Panc1 (cell line): ENCODE measurements around the gene FBXO22. TPM values are rescaled to one million over a fixed set of nuclear protein-coding genes. Genes with fewer than 3 reads are reported as not detected.

Experiments used
- ATAC-seq: fragments of 200-7000 bp; cut with Tn5 transposase; 2 replicates; pipeline ENCODE4 v1.9.1; 2020; ENCODE audit warnings: mild to moderate bottlenecking, moderate library complexity
- BruUV-seq: library from RNA; stranded (reverse); fragments of 400-500 nt; replicated peaks from 2 replicates; lab custom pipeline; 2021; lab: Mats Ljungman, UMichigan
- CTCF ChIA-PET: fragments of 300-600 bp; sonication (Branson Sonifier 250); formaldehyde crosslinking; loops from one replicate; lab custom pipeline; 2022; ENCODE audit warnings: antibody characterized with exemption; lab: Charles Lee
- POLR2A ChIA-PET: fragments of 300-600 bp; sonication (Branson Sonifier 250); formaldehyde crosslinking; loops from one replicate; lab custom pipeline; 2022; ENCODE audit warnings: antibody characterized with exemption; lab: Charles Lee
- DNase-seq: peaks from one replicate; pipeline ENCODE4 v3.0.0-alpha.2; 2010; ENCODE audit warnings: low read depth, low spot score
- H3K27ac ChIP-seq: 2 replicates; pipeline ENCODE4 v1.5.1; 2011; ENCODE audit warnings: mild to moderate bottlenecking, low read length, inconsistent platforms
- H3K27me3 ChIP-seq: fragments of 200-500 bp; sonication (Bioruptor generic); 2 replicates; pipeline ENCODE4 v1.6.0; 2014; ENCODE audit warnings: low read length, inconsistent platforms; ENCODE audit not compliant: control insufficient read depth, insufficient read depth
- H3K36me3 ChIP-seq: fragments of 200-500 bp; sonication (Bioruptor generic); 2 replicates; pipeline ENCODE4 v1.5.1; 2014; ENCODE audit warnings: inconsistent platforms, mild to moderate bottlenecking, low read length, moderate library complexity; ENCODE audit not compliant: control insufficient read depth, insufficient read depth
- H3K4me1 ChIP-seq: 2 replicates; pipeline ENCODE4 v1.5.1; 2011; ENCODE audit warnings: inconsistent platforms, mild to moderate bottlenecking, low read length, moderate library complexity; ENCODE audit not compliant: control insufficient read depth, insufficient read depth
- H3K4me3 ChIP-seq, 2 experiments: 2 replicates each; pipeline ENCODE4 v1.5.1; 2011 to 2012; ENCODE audit warnings: low read depth in 2 of 2, low read length in 2 of 2, mild to moderate bottlenecking in 2 of 2, inconsistent platforms in 1 of 2, moderate library complexity in 1 of 2
- H3K9me3 ChIP-seq: fragments of 200-500 bp; sonication (Bioruptor generic); 2 replicates; pipeline ENCODE4 v1.5.1; 2014; ENCODE audit warnings: low read depth, mild to moderate bottlenecking, inconsistent platforms, low read length, moderate library complexity; ENCODE audit not compliant: control insufficient read depth, insufficient read depth
- POLR2AphosphoS5 ChIP-seq: IDR thresholded peaks from 2 replicates; pipeline ENCODE4 v1.6.1; 2012; ENCODE audit warnings: mild to moderate bottlenecking, low read depth, low read length, moderate library complexity
- SIN3A ChIP-seq: IDR thresholded peaks from 2 replicates; pipeline ENCODE4 v1.6.1; 2012; ENCODE audit warnings: low read depth, mild to moderate bottlenecking, low read length, moderate library complexity, borderline replicate concordance; ENCODE audit not compliant: insufficient read depth
- TCF7L2 ChIP-seq: IDR thresholded peaks from 2 replicates; pipeline ENCODE4 v1.6.1; 2011; ENCODE audit warnings: mild to moderate bottlenecking, low read depth, low read length, inconsistent platforms
- in situ Hi-C: cut with HindIII; loops from 2 replicates; pipeline ENCODE4 v1.10.0; 2016; ENCODE audit warnings: low sequenced_read_pairs, low pct_unique_long_range_greater_than_20kb
- intact Hi-C: fragments of 100-400 bp; cut with micrococcal nuclease; formaldehyde crosslinking; loops from one replicate; pipeline ENCODE4 v1.10.0; 2022; ENCODE audit not compliant: unreplicated experiment
- total RNA-seq: library from RNA; stranded (reverse); gene quantifications from one replicate; pipeline ENCODE4 v1.2.1, GENCODE V29; 2021; ENCODE audit not compliant: unreplicated experiment
- TF ChIP-seq, protein P1 (sequence below): fragments of 450-650 bp; IDR thresholded peaks from 2 replicates; pipeline ENCODE4 v1.5.1; 2017; ENCODE audit warnings: mild to moderate bottlenecking
- TF ChIP-seq, protein P2 (sequence below), 2 experiments: IDR thresholded peaks; 2 replicates each; pipeline ENCODE4 v1.6.1; 2011 to 2012; ENCODE audit warnings: low read depth in 2 of 2, control low read depth in 1 of 2, low read length in 1 of 2, mild to moderate bottlenecking in 1 of 2, moderate library complexity in 1 of 2; ENCODE audit not compliant: insufficient read depth in 1 of 2

Gene FBXO22
- total RNA-seq, 1 experiment from 2014 or later = 65.9 TPM

DNA sequence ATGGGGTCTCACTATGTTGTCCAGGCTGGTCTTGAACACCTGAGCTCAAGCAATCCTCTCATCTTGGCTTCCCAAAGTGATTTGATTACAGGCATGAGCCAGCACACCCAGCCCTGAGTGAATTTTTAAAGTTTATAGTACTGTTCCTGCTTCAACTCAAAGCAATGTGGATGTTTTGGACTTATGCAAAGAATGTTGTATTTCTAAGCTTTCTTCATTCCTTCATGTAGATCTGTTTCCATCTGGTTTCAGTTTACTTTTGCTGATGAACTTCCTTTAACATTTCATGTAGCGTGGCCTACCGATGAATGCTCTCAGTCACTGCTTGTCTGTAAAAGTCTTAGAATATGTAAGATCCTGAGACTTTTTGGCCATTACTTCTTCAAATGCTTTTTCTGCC is 85.4 kb downstream of the FBXO22 start:
- no peak overlapping the region for H3K4me3 ChIP-seq
- no peaks in the 10 kb centered on the region for H3K36me3 ChIP-seq
- no TSS peak for BruUV-seq
- no peaks in the 10 kb centered on the region for H3K27me3 ChIP-seq
- no peaks in the 10 kb centered on the region for H3K4me1 ChIP-seq
- TF ChIP-seq, protein P1, sequence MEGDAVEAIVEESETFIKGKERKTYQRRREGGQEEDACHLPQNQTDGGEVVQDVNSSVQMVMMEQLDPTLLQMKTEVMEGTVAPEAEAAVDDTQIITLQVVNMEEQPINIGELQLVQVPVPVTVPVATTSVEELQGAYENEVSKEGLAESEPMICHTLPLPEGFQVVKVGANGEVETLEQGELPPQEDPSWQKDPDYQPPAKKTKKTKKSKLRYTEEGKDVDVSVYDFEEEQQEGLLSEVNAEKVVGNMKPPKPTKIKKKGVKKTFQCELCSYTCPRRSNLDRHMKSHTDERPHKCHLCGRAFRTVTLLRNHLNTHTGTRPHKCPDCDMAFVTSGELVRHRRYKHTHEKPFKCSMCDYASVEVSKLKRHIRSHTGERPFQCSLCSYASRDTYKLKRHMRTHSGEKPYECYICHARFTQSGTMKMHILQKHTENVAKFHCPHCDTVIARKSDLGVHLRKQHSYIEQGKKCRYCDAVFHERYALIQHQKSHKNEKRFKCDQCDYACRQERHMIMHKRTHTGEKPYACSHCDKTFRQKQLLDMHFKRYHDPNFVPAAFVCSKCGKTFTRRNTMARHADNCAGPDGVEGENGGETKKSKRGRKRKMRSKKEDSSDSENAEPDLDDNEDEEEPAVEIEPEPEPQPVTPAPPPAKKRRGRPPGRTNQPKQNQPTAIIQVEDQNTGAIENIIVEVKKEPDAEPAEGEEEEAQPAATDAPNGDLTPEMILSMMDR = no peak
- TF ChIP-seq, protein P2, sequence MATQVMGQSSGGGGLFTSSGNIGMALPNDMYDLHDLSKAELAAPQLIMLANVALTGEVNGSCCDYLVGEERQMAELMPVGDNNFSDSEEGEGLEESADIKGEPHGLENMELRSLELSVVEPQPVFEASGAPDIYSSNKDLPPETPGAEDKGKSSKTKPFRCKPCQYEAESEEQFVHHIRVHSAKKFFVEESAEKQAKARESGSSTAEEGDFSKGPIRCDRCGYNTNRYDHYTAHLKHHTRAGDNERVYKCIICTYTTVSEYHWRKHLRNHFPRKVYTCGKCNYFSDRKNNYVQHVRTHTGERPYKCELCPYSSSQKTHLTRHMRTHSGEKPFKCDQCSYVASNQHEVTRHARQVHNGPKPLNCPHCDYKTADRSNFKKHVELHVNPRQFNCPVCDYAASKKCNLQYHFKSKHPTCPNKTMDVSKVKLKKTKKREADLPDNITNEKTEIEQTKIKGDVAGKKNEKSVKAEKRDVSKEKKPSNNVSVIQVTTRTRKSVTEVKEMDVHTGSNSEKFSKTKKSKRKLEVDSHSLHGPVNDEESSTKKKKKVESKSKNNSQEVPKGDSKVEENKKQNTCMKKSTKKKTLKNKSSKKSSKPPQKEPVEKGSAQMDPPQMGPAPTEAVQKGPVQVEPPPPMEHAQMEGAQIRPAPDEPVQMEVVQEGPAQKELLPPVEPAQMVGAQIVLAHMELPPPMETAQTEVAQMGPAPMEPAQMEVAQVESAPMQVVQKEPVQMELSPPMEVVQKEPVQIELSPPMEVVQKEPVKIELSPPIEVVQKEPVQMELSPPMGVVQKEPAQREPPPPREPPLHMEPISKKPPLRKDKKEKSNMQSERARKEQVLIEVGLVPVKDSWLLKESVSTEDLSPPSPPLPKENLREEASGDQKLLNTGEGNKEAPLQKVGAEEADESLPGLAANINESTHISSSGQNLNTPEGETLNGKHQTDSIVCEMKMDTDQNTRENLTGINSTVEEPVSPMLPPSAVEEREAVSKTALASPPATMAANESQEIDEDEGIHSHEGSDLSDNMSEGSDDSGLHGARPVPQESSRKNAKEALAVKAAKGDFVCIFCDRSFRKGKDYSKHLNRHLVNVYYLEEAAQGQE (IDR thresholded peaks at IDR 0.05; ENCODE audit: insufficient read depth in 1 of 2, low read depth in 2 of 2, low read length in 1 of 2) = no peak
- TF ChIP-seq TCF7L2 = no peak
- no peak for TF ChIP-seq POLR2AphosphoS5
- no peak for TF ChIP-seq SIN3A
- intact Hi-C loops = no loop called here
- H3K9me3 ChIP-seq = no peaks in the 10 kb centered on the region
- in situ Hi-C loops = no loop called here
- CTCF ChIA-PET = no interaction called here
- POLR2A ChIA-PET = no interaction called here
- ATAC-seq (no peak), DNase-seq (no peak)
- H3K27ac ChIP-seq = no peak overlapping the region

DNA sequence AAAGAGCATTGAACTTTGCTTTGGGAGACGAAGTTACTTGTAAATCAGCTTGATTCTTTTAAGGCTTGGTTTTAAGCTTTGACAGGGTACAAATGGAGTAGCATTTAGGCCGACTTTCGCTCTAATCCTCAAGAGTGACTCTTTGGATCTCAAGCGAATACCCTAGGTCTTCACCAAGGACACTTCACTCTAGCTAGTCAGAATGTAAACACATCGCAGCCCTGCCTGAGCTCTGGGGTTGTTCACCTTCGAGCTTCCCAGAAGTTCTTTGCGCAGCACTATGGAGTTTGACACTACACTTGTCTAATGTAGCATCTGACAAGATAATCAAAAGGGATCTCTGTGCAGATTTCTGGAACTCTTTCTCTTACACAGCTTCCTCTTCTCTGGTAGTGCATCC is 86.2 kb downstream of the FBXO22 start:
- ChIA-PET POLR2A (no interaction called here), CTCF (interaction anchor here (0.7 kb wide), 1 partner anchor 69 kb away, joined by 4 read pairs; no protein-coding TSS in a partner anchor)
- Histone ChIP-seq H3K9me3 (no peaks in the 10 kb centered on the region), H3K36me3 (no peaks in the 10 kb centered on the region), H3K27ac (no peak overlapping the region), H3K27me3 (no peaks in the 10 kb centered on the region), H3K4me3 (no peak overlapping the region), H3K4me1 (no peaks in the 10 kb centered on the region)
- ATAC-seq = no peak
- in situ Hi-C loops = no loop called here
- no TSS peak for BruUV-seq
- TF ChIP-seq, protein P1 = no peak
- TF ChIP-seq POLR2AphosphoS5 = no peak
- TF ChIP-seq SIN3A = no peak
- TF ChIP-seq TCF7L2 = no peak
- intact Hi-C loops = no loop called here
- DNase-seq = no peak

Other genes with a start within 250 kb of the FBXO22 start
- 17.5 TPM for gene CSPG4, start 191.0 kb upstream of the FBXO22 start, total RNA-seq
- 39.2 TPM for gene UBE2Q2, start 60.4 kb upstream of the FBXO22 start, total RNA-seq
- 0.39 TPM for gene NRG4, start 108.5 kb downstream of the FBXO22 start, total RNA-seq
- 0.21 TPM for gene TMEM266, start 156.1 kb downstream of the FBXO22 start, total RNA-seq